D341Med (cell line): Measurements from ENCODE around the gene WDR59.

Experiments
- DNase-seq: peaks from one replicate; pipeline ENCODE4 v3.0.0; 2012; ENCODE audit warnings: low spot score

WDR59 gene

GRCh38 chr16:74903120-74903519 is 81.8 kb downstream of the WDR59 start:
- DNase-seq, result no peak

- DNase-seq, result no peak
These were observed 82.8 kb downstream of the WDR59 start for GRCh38 chr16:74902161-74902560.

GRCh38 chr16:74901606-74902005 is 83.3 kb downstream of the WDR59 start:
- DNase-seq, result no peak

- no peak for DNase-seq
These were observed 85.1 kb downstream of the WDR59 start for GRCh38 chr16:74899816-74900215.

- no peak for DNase-seq
These were observed 86.3 kb downstream of the WDR59 start for GRCh38 chr16:74898659-74899058.

- DNase-seq, result no peak
These were observed 88.2 kb downstream of the WDR59 start for GRCh38 chr16:74896389-74897370.

GRCh38 chr16:74893541-74893940 is 91.4 kb downstream of the WDR59 start:
- DNase-seq, result no peak

GRCh38 chr16:74892574-74893461 is 92.1 kb downstream of the WDR59 start:
- no peak for DNase-seq

- DNase-seq, result no peak
These were observed 96.0 kb downstream of the WDR59 start for GRCh38 chr16:74888888-74889287.

- no peak for DNase-seq
These were observed 96.6 kb downstream of the WDR59 start for GRCh38 chr16:74888232-74888862.

GRCh38 chr16:74887084-74887483 is 97.8 kb downstream of the WDR59 start:
- DNase-seq, result no peak

GRCh38 chr16:74877706-74878105 is 107.2 kb downstream of the WDR59 start:
- DNase-seq, result no peak

GRCh38 chr16:74874912-74875546 is 109.9 kb downstream of the WDR59 start:
- DNase-seq, result no peak

- no peak for DNase-seq
These were observed 110.8 kb downstream of the WDR59 start for GRCh38 chr16:74874123-74874522.

GRCh38 chr16:74872302-74872701 is 112.6 kb downstream of the WDR59 start:
- DNase-seq, result no peak

GRCh38 chr16:74871608-74872007 is 113.3 kb downstream of the WDR59 start:
- no peak for DNase-seq

- no peak for DNase-seq
These were observed 116.4 kb downstream of the WDR59 start for GRCh38 chr16:74868501-74868900.

- no peak for DNase-seq
These were observed 116.9 kb downstream of the WDR59 start for GRCh38 chr16:74868035-74868434.

- no peak for DNase-seq
These were observed 117.6 kb downstream of the WDR59 start for GRCh38 chr16:74867281-74867849.

- no peak for DNase-seq
These were observed 118.9 kb downstream of the WDR59 start for GRCh38 chr16:74865922-74866598.

- DNase-seq, result peak; percentile 50
These were observed 122.1 kb downstream of the WDR59 start for GRCh38 chr16:74862743-74863244.
